ENCODE results near the gene NGF. TPM values are rescaled to one million over a fixed set of nuclear protein-coding genes. Genes with fewer than 3 reads are reported as not detected.
A peak's percentile ranks its signal among the peaks of the same experiment; 100 is the strongest.

Gene NGF
- total RNA-seq, 3 donors from 2014 or later: 0.29 to 1.6 (median 0.39) TPM

GRCh38 chr1:115300087-115300876 is 37.8 kb downstream of the NGF start:
- DNase-seq (no peak), ATAC-seq (no peak)
- Histone ChIP-seq H3K4me3 (no peak overlapping the region), H3K36me3 (ENCODE audit: low read depth) (no peaks in the 10 kb centered on the region), H3K9me3 (no peaks in the 10 kb centered on the region), H3K4me1 (ENCODE audit: low read depth) (no peaks in the 10 kb centered on the region)
- no peak for TF ChIP-seq CTCF (IDR thresholded peaks at IDR 0.05)
- intact Hi-C loops (cut with DNase I, micrococcal nuclease): no loop called here

- peak; percentile 93 for ATAC-seq
- Histone ChIP-seq H3K4me3 (no peak overlapping the region), H3K36me3 (ENCODE audit: low read depth) (no peaks in the 10 kb centered on the region), H3K9me3 (no peaks in the 10 kb centered on the region), H3K4me1 (ENCODE audit: low read depth) (no peaks in the 10 kb centered on the region)
- DNase-seq: peak in 1 of 3 donors; percentile 37
- intact Hi-C loops (cut with DNase I, micrococcal nuclease): no loop called here
- no peak for TF ChIP-seq CTCF (IDR thresholded peaks at IDR 0.05)
Measured at GRCh38 chr1:115299266-115299665, 38.8 kb downstream of the NGF start.

- no peak for ATAC-seq
- no peak for DNase-seq
- TF ChIP-seq CTCF (IDR thresholded peaks at IDR 0.05): no peak
- intact Hi-C loops (cut with DNase I, micrococcal nuclease): no loop called here
- Histone ChIP-seq H3K4me3 (no peak overlapping the region), H3K36me3 (ENCODE audit: low read depth) (no peaks in the 10 kb centered on the region), H3K9me3 (no peaks in the 10 kb centered on the region), H3K4me1 (ENCODE audit: low read depth) (no peaks in the 10 kb centered on the region)
Measured at GRCh38 chr1:115296981-115297380, 41.1 kb downstream of the NGF start.

GRCh38 chr1:115295904-115296696 is 41.9 kb downstream of the NGF start:
- no peak for DNase-seq
- intact Hi-C loops (cut with DNase I, micrococcal nuclease): no loop called here
- Histone ChIP-seq H3K4me3 (no peak overlapping the region), H3K4me1 (ENCODE audit: low read depth) (no peaks in the 10 kb centered on the region), H3K36me3 (ENCODE audit: low read depth) (no peaks in the 10 kb centered on the region), H3K9me3 (no peaks in the 10 kb centered on the region)
- no peak for ATAC-seq
- TF ChIP-seq CTCF (IDR thresholded peaks at IDR 0.05): no peak

GRCh38 chr1:115293899-115294298 is 44.1 kb downstream of the NGF start:
- no peaks in the 10 kb centered on the region for H3K4me1 ChIP-seq (ENCODE audit: low read depth)
- H3K9me3 ChIP-seq: no peaks in the 10 kb centered on the region
- no peak for DNase-seq
- H3K36me3 ChIP-seq (ENCODE audit: low read depth): no peaks in the 10 kb centered on the region
- no peak for TF ChIP-seq CTCF (IDR thresholded peaks at IDR 0.05)
- intact Hi-C loops (cut with DNase I, micrococcal nuclease): no loop called here
- ATAC-seq: no peak
- no peak overlapping the region for H3K4me3 ChIP-seq

Data from mucosa of descending colon (tissue), 3 donors.